HG03378 (cell line): ENCODE data around the gene LRRFIP2.

Source experiments
- ATAC-seq: cut with Tn5 transposase; IDR thresholded peaks from one replicate; pipeline ENCODE4 v1.9.1; 2021; ENCODE audit warnings: mild to moderate bottlenecking, moderate library complexity; ENCODE audit not compliant: unreplicated experiment

Gene LRRFIP2

DNA sequence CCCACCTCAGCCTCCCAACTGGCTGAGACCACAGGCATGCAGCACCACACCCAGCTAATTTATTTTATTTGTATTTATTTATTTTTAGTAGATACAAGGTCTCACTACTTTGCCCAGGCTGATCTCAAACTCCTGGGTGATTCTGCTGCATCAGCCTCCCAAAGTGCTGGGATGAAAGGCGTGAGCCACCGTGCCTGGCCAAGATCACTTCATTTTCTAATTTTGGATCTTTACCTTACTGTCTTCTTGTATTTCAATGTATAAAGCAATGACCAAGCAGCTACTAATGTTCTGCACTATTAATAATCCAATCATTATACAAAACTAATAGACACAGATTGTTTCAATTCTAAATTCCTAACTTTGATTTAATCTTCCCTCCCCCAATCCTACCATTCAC, 56.2 kb downstream of the LRRFIP2 start:
- no peak for ATAC-seq

DNA sequence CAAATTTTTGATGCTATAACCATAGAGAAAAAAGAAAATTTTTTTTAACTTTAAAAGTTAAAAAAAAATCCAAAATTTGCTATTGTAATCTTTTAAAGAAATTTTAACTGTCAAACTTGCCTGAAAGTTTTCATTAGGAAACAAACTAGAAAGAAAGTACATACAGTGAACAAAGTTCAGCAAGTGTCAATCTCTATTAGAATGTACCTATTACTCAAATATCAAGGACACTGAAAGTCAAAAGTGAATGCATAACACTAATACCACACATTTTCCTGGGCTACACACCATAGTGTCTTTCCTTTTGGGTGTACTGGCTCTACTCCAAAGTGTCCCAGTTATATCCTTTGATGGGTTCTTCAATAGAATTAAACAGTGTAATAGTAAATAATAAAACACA, 56.8 kb downstream of the LRRFIP2 start:
- no peak for ATAC-seq

GRCh38 chr3:37116998-37117397, 57.4 kb downstream of the LRRFIP2 start:
- ATAC-seq = no peak

DNA sequence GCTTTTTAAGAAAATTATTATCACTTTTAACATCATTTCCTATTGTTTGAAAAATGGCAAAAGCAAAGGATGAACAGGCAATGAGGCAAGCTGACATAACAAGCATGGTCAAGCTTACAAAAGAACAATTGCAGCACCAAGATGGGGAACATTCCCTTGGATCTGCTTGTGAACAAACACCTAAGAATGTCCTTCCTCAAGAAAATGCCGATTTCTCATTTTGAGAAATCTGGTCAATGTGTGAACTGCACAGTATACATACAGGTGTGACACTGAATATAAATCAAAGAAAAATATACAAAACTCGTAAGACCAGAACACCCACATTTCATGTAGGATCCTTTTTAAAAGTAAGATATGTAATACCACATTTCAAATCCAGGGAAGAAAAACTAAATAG, 58.9 kb downstream of the LRRFIP2 start:
- ATAC-seq = no peak

DNA sequence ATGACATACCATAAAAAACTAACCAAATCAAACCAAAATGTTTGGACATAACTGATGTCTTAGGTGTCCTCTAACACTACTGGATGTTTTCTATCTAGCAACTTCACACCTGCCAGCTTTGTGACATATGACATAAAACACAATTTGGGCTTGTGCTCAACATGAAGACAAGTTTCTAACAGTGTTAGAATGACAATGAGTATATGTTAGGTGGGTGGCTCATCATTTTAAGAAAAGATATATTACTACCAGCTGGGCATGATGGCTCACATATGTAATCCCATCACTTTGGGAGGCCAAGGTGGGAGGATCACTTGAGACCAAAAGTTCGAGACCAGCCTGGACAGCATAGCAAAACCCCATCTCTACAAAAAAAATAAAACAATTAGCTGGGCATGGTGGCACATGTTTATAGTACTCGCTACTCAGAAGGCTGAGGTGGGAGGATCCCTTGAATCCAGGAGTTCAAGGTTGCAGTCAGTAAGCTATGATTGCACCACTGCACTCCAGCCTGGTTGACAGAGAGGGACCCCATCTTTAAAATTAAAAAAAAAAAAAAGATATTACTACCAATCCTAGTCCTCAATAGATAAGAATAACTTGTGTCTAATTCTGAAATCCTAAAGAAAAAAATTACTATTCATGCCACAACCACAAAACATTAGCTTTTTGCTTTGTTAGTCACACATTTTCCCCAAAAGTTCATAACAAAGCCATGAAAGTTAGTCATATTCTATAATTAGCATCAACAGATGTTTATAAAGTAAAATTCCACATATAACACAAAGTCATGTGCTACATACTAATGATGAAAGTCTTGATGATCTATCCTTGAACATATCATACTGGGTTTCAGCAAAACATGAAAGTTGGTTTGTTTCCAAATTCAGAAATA, 59.9 kb downstream of the LRRFIP2 start:
- no peak for ATAC-seq

DNA sequence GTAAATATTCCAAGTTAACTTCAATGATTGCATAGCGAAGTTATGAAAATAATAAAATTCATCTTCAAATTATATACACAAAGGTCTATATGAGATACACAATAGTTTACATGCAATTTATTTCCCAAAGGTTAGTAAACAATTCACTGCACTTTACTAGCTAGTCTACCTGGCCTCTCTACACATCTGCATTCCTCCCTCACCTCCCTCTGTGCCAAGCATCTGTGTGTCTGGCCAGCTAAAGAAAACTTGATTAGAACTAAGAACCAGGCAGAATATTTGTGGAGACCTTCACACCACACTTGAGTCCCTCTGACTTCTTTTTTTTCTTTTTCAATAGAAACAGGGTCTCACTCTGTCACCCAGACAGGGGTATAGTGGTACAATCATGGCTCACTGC, 61.4 kb downstream of the LRRFIP2 start:
- no peak for ATAC-seq

DNA sequence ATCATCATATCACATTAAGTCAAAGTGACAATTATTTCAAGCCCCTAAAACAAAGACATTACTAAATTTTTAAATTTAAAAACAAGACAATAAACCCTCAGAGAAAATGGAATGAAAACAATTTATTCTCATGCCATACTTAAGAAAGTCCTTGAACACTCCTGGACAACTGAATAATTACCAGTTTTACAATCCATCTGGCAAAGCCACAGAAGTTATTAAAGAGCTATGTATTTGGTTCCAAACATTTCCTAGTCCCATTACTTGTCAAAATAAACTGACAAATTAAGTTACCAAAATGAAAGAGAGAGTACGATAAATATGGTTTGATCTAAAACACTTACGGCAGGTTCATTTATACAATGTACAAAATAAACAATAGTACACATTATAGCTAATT, 63.2 kb downstream of the LRRFIP2 start:
- no peak for ATAC-seq

DNA sequence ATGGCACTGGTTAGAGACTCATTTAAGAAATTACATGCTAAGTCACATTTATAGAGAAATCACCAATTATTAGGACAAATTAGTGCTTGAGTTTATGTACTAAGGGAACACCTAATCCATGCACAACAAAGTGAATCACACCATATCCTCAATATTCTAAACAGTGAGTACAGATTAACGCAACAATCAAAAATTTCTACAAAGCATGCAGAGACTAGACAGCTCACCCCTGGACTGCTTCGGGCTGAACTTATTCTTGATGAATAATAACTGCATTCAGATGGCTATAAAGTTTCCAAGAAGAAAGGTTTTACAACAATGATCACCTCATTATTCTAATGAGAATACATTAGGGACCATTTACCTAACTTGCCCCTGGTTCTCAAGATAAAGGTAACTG, 66.5 kb downstream of the LRRFIP2 start:
- no peak for ATAC-seq

DNA sequence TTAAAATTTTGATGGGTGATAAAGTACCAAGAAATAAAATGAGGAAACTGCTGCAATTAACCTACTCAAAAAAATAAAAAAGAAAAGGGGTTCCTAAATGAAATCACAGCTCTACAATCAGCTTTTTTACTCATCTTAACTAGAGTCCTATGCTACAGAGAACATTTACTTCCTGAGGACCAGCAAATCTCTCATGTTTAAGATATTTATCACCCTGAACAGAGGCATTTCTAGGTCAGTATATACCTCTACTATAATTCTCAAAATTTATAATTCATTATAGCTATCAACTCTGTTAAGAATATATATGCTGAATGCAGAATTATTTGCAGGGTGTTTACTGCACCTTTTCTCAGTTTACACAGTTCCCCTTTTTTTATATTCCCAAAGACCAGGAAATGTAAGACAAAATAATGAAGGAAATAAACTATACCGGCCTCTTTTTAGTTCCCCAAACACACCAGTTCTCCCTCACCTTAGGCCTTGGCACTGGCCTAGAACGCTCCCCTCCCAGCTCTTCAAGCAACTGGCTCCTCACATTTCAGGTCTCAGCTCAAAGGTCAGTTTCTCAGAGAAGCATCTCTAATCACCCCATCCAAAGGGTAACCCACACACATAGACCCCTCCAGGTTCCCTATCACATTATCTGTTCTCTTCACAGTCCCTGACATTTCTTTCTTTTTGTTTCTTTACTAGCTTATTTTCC, 71.1 kb downstream of the LRRFIP2 start:
- ATAC-seq = no peak

DNA sequence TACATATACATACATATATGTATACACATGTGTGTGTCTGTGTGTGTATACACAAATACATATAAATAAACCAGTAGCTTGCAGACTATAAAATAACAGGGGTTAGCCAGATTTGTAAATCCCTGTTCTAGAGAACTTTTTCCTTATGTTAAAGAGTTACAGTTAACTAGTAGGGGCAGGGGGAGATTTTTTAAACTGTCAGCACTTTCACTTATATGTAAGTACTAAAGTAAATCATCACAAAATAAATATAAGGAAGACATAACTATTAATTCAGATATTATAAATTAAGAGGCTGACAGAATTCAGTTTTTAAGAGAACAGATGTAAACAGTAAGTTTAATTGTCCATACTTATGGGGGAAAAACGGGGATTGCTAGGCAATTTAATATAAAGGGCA, 74.0 kb downstream of the LRRFIP2 start:
- no peak for ATAC-seq

DNA sequence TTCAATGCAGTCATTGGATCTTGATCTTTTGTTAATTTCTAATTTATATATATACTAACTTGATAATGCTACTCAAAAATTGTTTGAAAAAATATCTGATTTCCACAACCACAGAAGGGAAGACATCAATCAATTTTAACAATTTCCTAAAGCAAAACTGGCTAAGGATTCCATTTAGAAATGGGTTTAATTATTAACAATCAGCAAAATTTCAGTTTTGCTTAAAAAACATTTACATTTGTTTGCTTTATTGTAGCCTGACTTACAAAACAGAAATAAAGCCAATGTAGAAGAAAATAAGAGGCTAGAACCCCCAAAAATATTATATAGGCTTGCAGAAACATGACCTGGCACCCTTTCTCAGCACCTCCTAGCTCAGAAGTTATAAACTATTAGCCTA, 74.9 kb downstream of the LRRFIP2 start:
- ATAC-seq = no peak

- ATAC-seq = no peak
Measured at GRCh38 chr3:37098884-37099283, 75.5 kb downstream of the LRRFIP2 start.

DNA sequence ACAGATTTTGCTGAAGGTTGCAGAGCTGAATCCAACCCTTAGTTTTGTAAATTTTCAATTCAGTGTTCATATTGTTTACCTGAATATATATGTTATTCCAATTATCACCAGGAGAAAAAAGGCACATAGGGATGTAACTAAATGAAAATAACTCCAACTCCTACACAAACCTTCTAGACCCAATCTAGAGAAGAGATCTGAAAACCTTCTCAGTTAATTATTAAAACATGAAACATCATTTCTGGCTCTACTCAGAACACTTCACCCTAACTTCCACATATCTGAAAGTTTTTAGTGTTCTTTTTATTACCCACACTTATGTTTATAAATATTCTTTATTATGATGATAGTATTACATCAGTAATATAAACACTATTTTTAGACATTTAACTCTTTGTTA, 76.6 kb downstream of the LRRFIP2 start:
- ATAC-seq = peak; percentile 61

DNA sequence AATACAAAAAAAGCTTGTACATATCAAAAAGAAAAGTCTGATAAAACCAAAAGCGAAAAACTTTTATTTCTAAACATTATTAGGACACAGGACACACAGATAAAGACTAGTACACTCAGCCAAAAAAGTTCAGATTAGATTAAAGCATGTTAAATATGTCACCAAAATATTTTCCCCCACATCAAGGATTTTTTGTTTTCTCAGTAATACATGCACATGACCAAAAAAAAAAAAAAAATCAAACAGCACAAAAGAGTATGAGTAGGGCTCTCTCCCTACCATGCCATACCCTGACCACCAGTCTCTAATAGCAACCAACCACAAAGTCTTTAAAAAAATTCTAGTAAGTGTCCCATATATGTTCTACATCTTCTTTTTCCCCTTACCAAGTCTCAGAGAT, 77.4 kb downstream of the LRRFIP2 start:
- peak; percentile 30 for ATAC-seq

DNA sequence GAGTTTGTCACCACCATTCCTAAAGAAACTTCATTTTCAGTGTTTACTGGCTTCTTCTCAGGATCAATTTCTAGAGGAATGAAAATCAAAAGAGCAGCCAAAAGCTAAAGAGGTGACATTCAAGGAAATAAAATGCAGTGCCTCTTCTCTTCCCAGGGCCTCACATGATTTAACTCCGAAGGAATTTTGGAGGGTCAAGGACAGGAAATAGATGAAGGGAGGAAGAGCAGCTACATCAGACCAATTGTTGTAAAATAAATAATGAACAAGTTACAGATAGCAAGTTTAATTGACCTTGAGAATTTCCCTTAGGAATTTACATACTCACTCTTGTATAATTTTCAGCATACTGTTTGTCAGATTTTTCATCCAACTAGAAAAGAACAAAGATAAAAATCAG, 78.1 kb downstream of the LRRFIP2 start:
- no peak for ATAC-seq

- no peak for ATAC-seq
Measured at GRCh38 chr3:37094636-37095035, 79.7 kb downstream of the LRRFIP2 start.

GRCh38 chr3:37093481-37093880, 80.9 kb downstream of the LRRFIP2 start:
- ATAC-seq = no peak

- no peak for ATAC-seq
Measured at GRCh38 chr3:37092484-37092883, 81.9 kb downstream of the LRRFIP2 start.

DNA sequence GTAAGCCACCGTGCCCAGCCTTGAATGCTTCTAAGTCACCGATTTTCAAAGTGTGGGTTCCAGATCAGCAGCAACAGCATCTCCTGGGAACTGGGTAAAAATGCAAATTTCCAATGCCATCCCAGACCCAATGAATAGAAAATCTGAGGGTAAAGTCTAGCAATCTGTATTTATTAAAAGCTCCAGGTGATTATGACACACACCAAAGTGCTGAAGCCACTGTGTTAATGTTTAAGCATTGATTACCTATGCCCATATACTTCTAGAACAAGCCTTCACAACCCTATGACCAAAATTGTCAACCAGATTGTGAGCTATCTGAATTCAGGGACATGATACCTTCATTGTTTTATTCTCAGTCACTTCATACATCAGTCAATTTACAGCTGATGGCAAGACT, 86.5 kb downstream of the LRRFIP2 start:
- no peak for ATAC-seq

DNA sequence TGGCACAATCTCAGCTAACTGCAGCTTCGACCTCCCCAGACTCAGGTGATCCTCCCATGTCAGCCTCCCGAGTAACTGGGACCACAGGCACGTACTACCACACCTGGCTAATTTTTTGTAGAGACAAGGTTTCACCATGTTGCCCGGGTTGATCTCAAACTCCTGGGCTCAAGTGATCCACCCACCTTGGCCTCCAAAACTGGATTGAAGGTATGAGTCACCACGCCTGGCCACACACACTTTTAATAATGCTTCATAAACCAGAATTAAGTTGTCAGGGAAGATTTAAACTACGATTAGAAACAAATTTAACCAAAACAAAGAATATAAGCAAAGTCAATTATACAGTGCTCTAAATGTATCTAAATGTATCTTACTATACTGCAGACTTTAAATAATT, 87.5 kb downstream of the LRRFIP2 start:
- no peak for ATAC-seq

- no peak for ATAC-seq
Measured at GRCh38 chr3:37082317-37082716, 92.1 kb downstream of the LRRFIP2 start.

DNA sequence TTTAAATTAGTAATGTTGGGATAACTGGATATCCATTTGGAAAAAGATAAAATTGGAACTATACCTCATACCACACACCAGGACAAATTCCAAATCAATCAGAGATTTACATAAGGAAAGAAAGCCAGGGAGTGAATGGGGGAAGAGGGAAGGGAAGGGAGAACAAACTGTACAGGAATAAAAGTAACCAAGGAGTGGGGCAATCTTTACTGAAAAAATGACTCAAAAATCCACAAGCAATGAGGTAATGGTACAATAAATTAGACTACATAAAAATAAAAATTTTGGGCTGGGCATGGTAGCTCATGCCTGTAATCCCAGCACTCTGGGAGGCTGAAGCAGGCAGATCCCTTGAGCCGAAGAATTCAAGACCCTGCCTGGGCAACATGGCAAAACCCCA, 98.4 kb downstream of the LRRFIP2 start:
- ATAC-seq = no peak
